Measurements from ENCODE around the gene SPDYE6.
"Not testable (repeated sequence)": the region's sequence is repeated elsewhere in the genome, so short reads cannot be mapped to it uniquely, and the experiment has no call there.

- not testable (repeated sequence) for TF ChIP-seq POLR2A, CTCF, POLR2AphosphoS5 (IDR thresholded peaks at IDR 0.05)
Measured at GRCh38 chr7:102328863-102329262, 27.4 kb downstream of the SPDYE6 start.

Data from breast epithelium (tissue), 3 donors.